Ishikawa (cell line): ENCODE results near the gene SYT4.

Experiments used
- EP300 ChIP-seq: IDR thresholded peaks from 2 replicates; pipeline ENCODE4 v1.6.1; 2012; ENCODE audit warnings: borderline replicate concordance
- MAX ChIP-seq: IDR thresholded peaks from 2 replicates; pipeline ENCODE4 v1.6.1; 2012
- RAD21 ChIP-seq: IDR thresholded peaks from 2 replicates; pipeline ENCODE4 v1.6.1; 2012; ENCODE audit warnings: low read depth
- TCF12 ChIP-seq: IDR thresholded peaks from 2 replicates; pipeline ENCODE4 v1.6.1; 2012; ENCODE audit warnings: low read depth
- USF1 ChIP-seq: IDR thresholded peaks from 2 replicates; pipeline ENCODE4 v1.6.1; 2012

DNA sequence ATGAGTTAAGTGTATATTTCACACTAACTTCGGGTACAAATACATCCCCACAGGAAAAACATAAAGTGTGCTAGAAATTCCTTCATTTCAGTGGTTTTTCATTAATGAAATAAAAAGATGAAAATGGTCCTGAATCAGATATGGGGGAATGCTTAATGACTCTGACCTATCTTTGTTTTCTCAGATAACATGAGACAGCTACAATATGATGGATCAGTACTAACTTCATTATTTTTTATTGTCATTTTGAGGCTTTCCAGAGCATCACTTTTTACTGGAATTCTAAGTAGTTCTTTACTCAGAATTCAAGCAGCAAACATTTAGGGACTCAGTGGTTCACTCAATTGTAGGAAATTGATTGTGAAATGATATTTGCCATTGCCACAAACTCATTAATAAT, 2.8 kb downstream of the SYT4 start:
- TF ChIP-seq MAX (no peak), RAD21 (no peak), EP300 (no peak), TCF12 (no peak), USF1 (no peak)
